Measurements from ENCODE around the gene LAMB4. TPM values are rescaled to one million over a fixed set of nuclear protein-coding genes. Genes with fewer than 3 reads are reported as not detected.

The LAMB4 gene
- total RNA-seq, 6 experiments from 2014 or later = not detected

GRCh38 chr7:108017776-108018151, 112.4 kb downstream of the LAMB4 start:
- no peaks in the 10 kb centered on the region for H3K27me3 ChIP-seq
- H3K36me3 ChIP-seq = no peaks in the 10 kb centered on the region
- H3K4me1 ChIP-seq = no peaks in the 10 kb centered on the region
- no peak overlapping the region for H3K27ac ChIP-seq
- no peak for DNase-seq
- 88% methylated on average over 4 of the region's 4 CpGs for WGBS (ENCODE audit: insufficient coverage, low coverage, low lambda C conversion rate, missing lambda C conversion rate)
- ATAC-seq = no peak
- no peak overlapping the region for H3K4me3 ChIP-seq
- TF ChIP-seq POLR2A (IDR thresholded peaks at IDR 0.05) = no peak
- TF ChIP-seq CTCF (IDR thresholded peaks at IDR 0.05) = no peak
- intact Hi-C loops (cut with DNase I) = no loop called here
- no peaks in the 10 kb centered on the region for H3K9me3 ChIP-seq

- ATAC-seq (peak; percentile 75 to 87 (median 79)), DNase-seq (no peak)
- Histone ChIP-seq H3K27me3 (no peaks in the 10 kb centered on the region), H3K4me1 (no peaks in the 10 kb centered on the region), H3K9me3 (no peaks in the 10 kb centered on the region), H3K4me3 (no peak overlapping the region), H3K27ac (no peak overlapping the region), H3K36me3 (no peaks in the 10 kb centered on the region)
- TF ChIP-seq POLR2A (IDR thresholded peaks at IDR 0.05) (no peak), CTCF (IDR thresholded peaks at IDR 0.05) (peak; percentile 36 to 70 (median 46))
- intact Hi-C loops (cut with DNase I) = no loop called here
- WGBS (ENCODE audit: insufficient coverage, low coverage, low lambda C conversion rate, missing lambda C conversion rate) = 59% methylated on average over 2 of the region's 2 CpGs
These were observed 113.1 kb downstream of the LAMB4 start for GRCh38 chr7:108016841-108017775.

- WGBS (ENCODE audit: insufficient coverage, low coverage, low lambda C conversion rate, missing lambda C conversion rate) = 82% methylated on average over 2 of the region's 2 CpGs
- H3K36me3 ChIP-seq = no peaks in the 10 kb centered on the region
- intact Hi-C loops (cut with DNase I) = no loop called here
- H3K27me3 ChIP-seq = no peaks in the 10 kb centered on the region
- no peak overlapping the region for H3K27ac ChIP-seq
- DNase-seq (no peak), ATAC-seq (no peak)
- H3K4me3 ChIP-seq = no peak overlapping the region
- H3K4me1 ChIP-seq = peaks cover 0 to 4% (median 2%) of the 10 kb centered on the region in 4 donors
- H3K9me3 ChIP-seq = no peaks in the 10 kb centered on the region
- TF ChIP-seq CTCF (IDR thresholded peaks at IDR 0.05) (no peak), POLR2A (IDR thresholded peaks at IDR 0.05) (no peak)
These were observed 114.4 kb downstream of the LAMB4 start for GRCh38 chr7:108015740-108016139.

- 65% methylated on average over 4 of the region's 6 CpGs for WGBS (ENCODE audit: insufficient coverage, low coverage, low lambda C conversion rate, missing lambda C conversion rate)
- ATAC-seq (no peak), DNase-seq (no peak)
- Histone ChIP-seq H3K4me1 (peaks cover 0 to 10% (median 2%) of the 10 kb centered on the region in 4 donors), H3K36me3 (no peaks in the 10 kb centered on the region), H3K27me3 (no peaks in the 10 kb centered on the region), H3K9me3 (no peaks in the 10 kb centered on the region), H3K27ac (no peak overlapping the region), H3K4me3 (no peak overlapping the region)
- intact Hi-C loops (cut with DNase I) = no loop called here
- TF ChIP-seq POLR2A (IDR thresholded peaks at IDR 0.05) = no peak
- TF ChIP-seq CTCF (IDR thresholded peaks at IDR 0.05) = no peak
These were observed 115.1 kb downstream of the LAMB4 start for GRCh38 chr7:108014747-108015682.
